Ovary (tissue), 9 donors: ENCODE data around the gene SV2B. TPM values are rescaled to one million over a fixed set of nuclear protein-coding genes. Genes with fewer than 3 reads are reported as not detected.

Experiments
- DNase-seq, 5 donors: peaks; one replicate each; pipeline ENCODE4 v3.0.0-alpha.2; 2019 to 2020
- H3K27ac ChIP-seq, 2 donors: fragments of 200-600 bp; one replicate each; pipeline versions ENCODE4 v1.5.1 to v1.8.0; 2019 to 2022
- H3K27me3 ChIP-seq: fragments of 200-600 bp; one replicate; pipeline ENCODE4 v1.8.0; 2022
- H3K36me3 ChIP-seq: fragments of 200-600 bp; sonication (generic); one replicate; pipeline ENCODE4 v1.5.1; 2019
- H3K4me1 ChIP-seq: one replicate; pipeline ENCODE4 v1.8.1; 2013; ENCODE audit warnings: mild to moderate bottlenecking, moderate library complexity; ENCODE audit not compliant: insufficient read depth
- H3K4me3 ChIP-seq: fragments of 200-600 bp; sonication (generic); one replicate; pipeline ENCODE4 v1.5.1; 2017
- H3K9me3 ChIP-seq, 2 donors: fragments of 200-600 bp in 1 of 2; sonication (generic) in 1 of 2; one replicate each; pipeline versions ENCODE4 v1.5.1 to v1.8.1; 2013 to 2019; ENCODE audit warnings: mild to moderate bottlenecking in 1 of 2, moderate library complexity in 1 of 2
- EP300 ChIP-seq: sonication (generic); formaldehyde crosslinking; IDR thresholded peaks from one replicate; pipeline ENCODE4 v1.6.1; 2017; ENCODE audit warnings: antibody characterized with exemption
- POLR2A ChIP-seq: fragments of 450-650 bp; IDR thresholded peaks from one replicate; pipeline ENCODE4 v1.6.1; 2017; ENCODE audit warnings: antibody characterized with exemption, mild to moderate bottlenecking, moderate library complexity
- WGBS, 3 donors: extraction: QIAGEN DNeasy Blood & Tissue Kit in 1 of 3; methylation state at CpG; one replicate each; pipeline versions ENCODE4 v1.1.5 to v1.1.7; 2013 to 2017; 5-methylcytosine and 5-hydroxymethylcytosine counted together
- intact Hi-C, 4 donors: fragments of 100-400 bp; cut with DNase I; formaldehyde crosslinking; loops; one replicate each; pipeline versions ENCODE4 v1.11.0 to v1.15.1; 2022 to 2023
- polyA plus RNA-seq, 2 donors: library from polyadenylated mRNA; stranded (reverse); fragments of 200-250 nt in 1 of 2; fragments of 350-450 nt in 1 of 2; fragmentation: Illumina TruSeq in 1 of 2; extraction: RNeasy Lipid Tissue Mini Kit (QIAGEN cat#74804) in 1 of 2; gene quantifications; one replicate each; pipeline ENCODE4 v1.2.3, GENCODE V29; 2013 to 2014
- total RNA-seq, 7 donors: library from RNA; depleted of rRNA in 2 of 7; stranded (reverse); fragments of >200 nt in 2 of 7; fragmentation: NEBNext Ultra II Directional in 3 of 7; extraction: Animal tissue kit (Norgen Biotek cat#: 25700) in 3 of 7; gene quantifications; one replicate each; pipeline versions ENCODE4 v1.1.0 to v1.2.4, GENCODE V29; 2016 to 2023
- TF ChIP-seq, protein P1 (sequence below), 3 donors: fragments of 450-650 bp in 2 of 3; fragments of 200-600 bp in 1 of 3; IDR thresholded peaks; one replicate each; pipeline versions ENCODE4 v1.5.1 to v1.8.0; 2016 to 2022; ENCODE audit warnings: antibody characterized with exemption in 3 of 3, mild to moderate bottlenecking in 1 of 3
- donor health status: DM: no; HTN: no; CAD: no; lungs with moderate emphysema.
- donor health status: DM: no; HTN: no; CAD: no.
- donor health status: Bipolar disorder and iron deficiency.
- donor health status: DM: yes; HTN: yes; CAD: no.
- donor health status: DM: no; HTN: no; CAD: no.
- donor health status: DM: yes; HTN: yes; CAD: no.

The SV2B gene
- total and polyA plus RNA-seq, 9 donors, result 0.10 to 1.3 (median 0.22) TPM; not detected in 1

GRCh38 chr15:91196127-91196526 is 96.1 kb downstream of the SV2B start:
- H3K27me3 ChIP-seq, result no peaks in the 10 kb centered on the region
- intact Hi-C loops, result no loop called here
- H3K36me3 ChIP-seq, result no peaks in the 10 kb centered on the region
- 70 to 74% (median 71%) methylated on average over 4 of the region's 4 CpGs for WGBS, 3 donors
- H3K4me3 ChIP-seq, result no peak overlapping the region
- TF ChIP-seq EP300, result no peak
- TF ChIP-seq, protein P1, sequence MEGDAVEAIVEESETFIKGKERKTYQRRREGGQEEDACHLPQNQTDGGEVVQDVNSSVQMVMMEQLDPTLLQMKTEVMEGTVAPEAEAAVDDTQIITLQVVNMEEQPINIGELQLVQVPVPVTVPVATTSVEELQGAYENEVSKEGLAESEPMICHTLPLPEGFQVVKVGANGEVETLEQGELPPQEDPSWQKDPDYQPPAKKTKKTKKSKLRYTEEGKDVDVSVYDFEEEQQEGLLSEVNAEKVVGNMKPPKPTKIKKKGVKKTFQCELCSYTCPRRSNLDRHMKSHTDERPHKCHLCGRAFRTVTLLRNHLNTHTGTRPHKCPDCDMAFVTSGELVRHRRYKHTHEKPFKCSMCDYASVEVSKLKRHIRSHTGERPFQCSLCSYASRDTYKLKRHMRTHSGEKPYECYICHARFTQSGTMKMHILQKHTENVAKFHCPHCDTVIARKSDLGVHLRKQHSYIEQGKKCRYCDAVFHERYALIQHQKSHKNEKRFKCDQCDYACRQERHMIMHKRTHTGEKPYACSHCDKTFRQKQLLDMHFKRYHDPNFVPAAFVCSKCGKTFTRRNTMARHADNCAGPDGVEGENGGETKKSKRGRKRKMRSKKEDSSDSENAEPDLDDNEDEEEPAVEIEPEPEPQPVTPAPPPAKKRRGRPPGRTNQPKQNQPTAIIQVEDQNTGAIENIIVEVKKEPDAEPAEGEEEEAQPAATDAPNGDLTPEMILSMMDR (IDR thresholded peaks at IDR 0.05), result no peak
- no peak for TF ChIP-seq POLR2A
- no peak for DNase-seq
- no peaks in the 10 kb centered on the region for H3K4me1 ChIP-seq
- H3K27ac ChIP-seq, result no peak overlapping the region
- no peaks in the 10 kb centered on the region for H3K9me3 ChIP-seq

- intact Hi-C loops, result no loop called here
- Histone ChIP-seq H3K36me3 (no peaks in the 10 kb centered on the region), H3K27ac (no peak overlapping the region), H3K4me1 (no peaks in the 10 kb centered on the region), H3K9me3 (no peaks in the 10 kb centered on the region), H3K4me3 (no peak overlapping the region), H3K27me3 (no peaks in the 10 kb centered on the region)
- DNase-seq, result no peak
- no peak for TF ChIP-seq EP300
- no peak for TF ChIP-seq POLR2A
- TF ChIP-seq, protein P1 (IDR thresholded peaks at IDR 0.05), result no peak
- 59 to 71% (median 61%) methylated on average over 5 of the region's 5 CpGs for WGBS, 3 donors
These were observed 96.7 kb downstream of the SV2B start for GRCh38 chr15:91196768-91197167.

DNA sequence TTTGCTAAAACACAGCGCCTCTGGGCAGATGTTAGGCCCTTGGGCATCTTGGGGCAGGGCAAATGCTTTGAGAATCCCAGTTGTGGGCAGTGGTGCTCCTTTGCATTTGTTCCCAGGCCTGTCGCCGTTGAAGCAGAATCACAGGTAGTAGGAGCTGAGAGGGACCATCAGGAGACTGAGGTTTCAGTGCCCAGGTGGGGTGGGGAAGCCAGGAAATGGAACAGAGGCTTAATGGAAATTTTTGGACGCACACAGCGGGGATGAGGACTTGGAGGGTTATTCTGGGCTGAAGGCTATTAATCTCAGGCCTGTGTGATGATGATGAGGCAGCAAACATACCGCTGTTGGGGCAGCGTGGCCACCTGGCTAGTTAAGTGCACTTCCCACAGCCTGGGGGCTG is 99.5 kb downstream of the SV2B start:
- Histone ChIP-seq H3K4me3 (no peak overlapping the region), H3K9me3 (no peaks in the 10 kb centered on the region), H3K27ac (no peak overlapping the region), H3K27me3 (no peaks in the 10 kb centered on the region), H3K4me1 (no peaks in the 10 kb centered on the region), H3K36me3 (no peaks in the 10 kb centered on the region)
- WGBS, 3 donors, result 81 to 90% (median 86%) methylated on average over 7 of the region's 7 CpGs
- no peak for DNase-seq
- TF ChIP-seq POLR2A (no peak), EP300 (no peak)
- TF ChIP-seq, protein P1 (IDR thresholded peaks at IDR 0.05), result no peak
- intact Hi-C loops, result no loop called here

- Histone ChIP-seq H3K4me1 (no peaks in the 10 kb centered on the region), H3K27ac (no peak overlapping the region), H3K36me3 (no peaks in the 10 kb centered on the region), H3K27me3 (no peaks in the 10 kb centered on the region), H3K9me3 (no peaks in the 10 kb centered on the region), H3K4me3 (no peak overlapping the region)
- no peak for DNase-seq
- intact Hi-C loops, result no loop called here
- TF ChIP-seq, protein P1 (IDR thresholded peaks at IDR 0.05), result no peak
- no peak for TF ChIP-seq POLR2A
- no peak for TF ChIP-seq EP300
- WGBS, 3 donors, result 85 to 87% (median 87%) methylated on average over 5 of the region's 5 CpGs
These were observed 100.2 kb downstream of the SV2B start for GRCh38 chr15:91200101-91200754.
